NCI-H128 (cell line): ENCODE data around the gene RGS21.
"Not testable (repeated sequence)": the region's sequence is repeated elsewhere in the genome, so short reads cannot be mapped to it uniquely, and the experiment has no call there.

ENCODE experiments used
- DNase-seq: peaks from one replicate; lab custom pipeline; 2025; ENCODE audit not compliant: unreplicated experiment; lab: John Stamatoyannopoulos, UW

Gene RGS21, protein sequence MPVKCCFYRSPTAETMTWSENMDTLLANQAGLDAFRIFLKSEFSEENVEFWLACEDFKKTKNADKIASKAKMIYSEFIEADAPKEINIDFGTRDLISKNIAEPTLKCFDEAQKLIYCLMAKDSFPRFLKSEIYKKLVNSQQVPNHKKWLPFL

DNA sequence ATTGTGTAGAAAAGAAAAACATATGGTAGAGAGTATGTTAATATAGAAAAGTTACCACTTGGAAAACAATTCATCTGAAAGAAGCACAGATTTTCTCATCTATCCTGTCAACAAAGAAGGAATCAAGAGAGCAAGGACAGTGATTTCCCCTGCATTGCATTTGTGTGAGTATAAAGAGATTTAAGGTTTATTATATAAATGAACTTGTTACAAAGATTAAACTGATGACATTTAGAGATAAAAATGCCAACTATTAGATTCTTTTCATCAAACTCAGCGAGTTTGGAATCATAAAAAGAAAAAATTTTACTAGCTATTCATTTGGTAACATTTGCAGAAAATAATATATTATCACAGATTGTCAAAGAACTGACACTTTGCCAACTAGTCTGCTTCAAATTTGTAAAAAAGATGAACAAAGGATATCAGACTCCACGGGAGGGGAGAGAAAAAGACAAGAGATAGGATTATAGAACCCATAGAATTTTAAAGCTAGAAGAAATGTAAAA is at the start of gene RGS21:
Gene RGS21 (plus strand): TSS at position 51 of the 509 bp plus-strand sequence. CDS start 26,045 bp downstream, outside the sequence.
- no peak for DNase-seq

DNA sequence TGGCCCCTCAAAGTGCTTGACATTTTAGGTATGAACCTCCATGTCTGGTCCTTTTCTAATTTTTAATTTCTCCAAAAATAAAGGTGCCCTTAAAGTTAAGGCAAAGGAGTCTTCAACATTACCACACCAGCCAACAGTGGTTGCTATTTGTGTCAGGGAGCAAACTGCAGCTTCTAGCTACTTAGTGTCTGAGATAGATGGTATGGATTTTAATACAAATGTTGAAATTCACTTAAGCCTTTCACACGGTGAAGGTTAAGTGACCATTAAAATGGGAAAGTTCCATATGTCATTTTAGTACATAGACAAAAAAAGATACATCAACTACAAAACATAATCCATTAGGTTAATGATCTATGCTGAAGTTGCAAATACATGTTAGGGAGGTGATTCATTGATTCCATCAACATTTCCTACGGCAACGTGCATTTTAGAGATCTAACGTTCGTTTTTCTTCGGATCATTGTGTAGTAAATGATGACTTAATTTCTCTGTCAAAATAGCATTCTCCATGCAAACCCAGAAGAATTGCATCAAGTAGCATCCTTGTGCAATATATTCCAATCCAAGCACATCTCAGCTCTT is 48.2 kb upstream of the RGS21 start:
- DNase-seq, result no peak

- DNase-seq, result no peak
These were observed 46.4 kb upstream of the RGS21 start for GRCh38 chr1:192270398-192270797.

- DNase-seq, result no peak
These were observed 44.1 kb upstream of the RGS21 start for GRCh38 chr1:192272732-192273131.

- DNase-seq, result no peak
These were observed 42.2 kb upstream of the RGS21 start for GRCh38 chr1:192274588-192274987.

GRCh38 chr1:192277635-192278034 is 39.2 kb upstream of the RGS21 start:
- DNase-seq, result no peak

DNA sequence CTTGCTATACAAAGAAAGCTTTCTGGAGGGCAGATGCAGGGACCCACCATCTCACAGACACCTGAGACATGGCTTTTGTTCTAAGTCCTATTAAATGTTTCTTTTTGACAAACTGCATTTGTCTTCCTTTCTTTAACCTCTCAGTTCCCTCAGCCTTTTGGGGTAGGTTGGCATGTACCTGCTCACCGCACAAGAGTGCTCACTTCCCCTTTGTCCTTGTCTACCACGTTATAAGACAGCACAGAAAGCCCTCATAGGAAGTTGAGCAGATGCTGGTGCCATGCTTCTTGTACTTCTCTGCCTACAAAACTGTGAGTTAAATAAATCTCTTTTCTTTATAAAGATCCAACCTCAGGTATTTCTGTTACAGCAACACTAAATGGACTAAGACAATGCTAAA is 31.9 kb upstream of the RGS21 start:
- no peak for DNase-seq

GRCh38 chr1:192303029-192303428 is 13.8 kb upstream of the RGS21 start:
- no peak for DNase-seq

- not testable (repeated sequence) for DNase-seq
These were observed 8.5 kb upstream of the RGS21 start for GRCh38 chr1:192308314-192308713.

DNA sequence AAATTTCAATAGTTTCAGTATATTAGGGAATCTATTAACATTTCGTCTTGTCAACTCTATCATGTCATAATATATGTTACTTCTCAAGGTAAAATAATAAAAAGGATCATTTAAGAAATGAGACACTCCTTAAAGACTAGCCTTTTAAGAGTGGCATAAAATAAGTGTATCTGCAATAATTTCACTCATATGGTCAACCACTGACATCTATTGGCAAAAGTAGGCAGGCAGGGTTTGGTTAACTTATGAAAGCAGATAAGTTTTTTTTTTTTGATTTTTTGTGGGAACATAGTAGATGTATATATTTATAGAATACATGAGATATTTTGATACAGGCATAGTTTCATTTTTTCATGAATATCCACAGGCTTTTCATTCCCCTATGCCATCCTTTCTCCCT is 5.5 kb upstream of the RGS21 start:
- DNase-seq, result no peak

- DNase-seq, result no peak
These were observed 11.2 kb downstream of the RGS21 start for GRCh38 chr1:192327997-192328396.

DNA sequence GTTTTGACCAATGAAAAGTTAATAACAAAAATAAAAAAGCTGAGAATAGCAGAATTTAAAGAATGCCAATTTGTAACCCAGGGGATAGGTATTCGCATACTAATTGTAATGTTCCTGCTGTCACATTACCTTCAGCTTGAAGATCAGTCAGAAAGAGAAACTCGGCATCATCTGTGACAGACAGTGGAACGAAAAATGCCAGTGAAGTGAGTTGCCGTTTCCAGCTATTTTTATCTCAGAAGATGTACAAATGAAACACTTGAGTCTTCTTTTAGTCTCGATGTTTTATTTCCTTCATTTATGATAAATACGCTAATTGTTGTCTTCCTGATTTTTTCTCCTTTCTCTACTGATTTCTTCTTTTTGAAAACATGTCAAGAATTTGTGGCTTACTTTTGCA is 26.1 kb downstream of the RGS21 start:
- no peak for DNase-seq

- DNase-seq, result no peak
These were observed 26.6 kb downstream of the RGS21 start for GRCh38 chr1:192343344-192343743.

GRCh38 chr1:192349314-192349713 is 32.5 kb downstream of the RGS21 start:
- no peak for DNase-seq

GRCh38 chr1:192350356-192350755 is 33.6 kb downstream of the RGS21 start:
- no peak for DNase-seq

- no peak for DNase-seq
These were observed 34.8 kb downstream of the RGS21 start for GRCh38 chr1:192351550-192351949.

GRCh38 chr1:192357924-192358323 is 41.1 kb downstream of the RGS21 start:
- no peak for DNase-seq

DNA sequence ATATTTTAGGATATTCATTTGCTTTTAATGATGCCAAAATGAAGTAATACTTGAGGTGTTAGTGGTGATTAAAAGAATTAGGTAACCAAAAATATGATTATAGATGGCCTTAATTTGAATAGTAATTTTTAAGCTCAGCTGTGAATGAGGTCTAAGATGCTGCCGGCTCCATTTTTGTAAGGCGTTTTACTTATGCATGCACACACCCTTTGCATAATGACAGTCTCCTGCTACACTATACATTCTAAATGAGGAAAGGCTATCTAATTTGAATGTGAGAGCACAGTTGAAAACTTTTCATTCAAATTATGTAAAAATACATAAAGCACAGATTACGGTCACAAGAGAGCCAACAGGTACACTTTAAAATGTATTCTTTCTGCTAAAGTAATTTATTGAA is 41.6 kb downstream of the RGS21 start:
- no peak for DNase-seq

DNA sequence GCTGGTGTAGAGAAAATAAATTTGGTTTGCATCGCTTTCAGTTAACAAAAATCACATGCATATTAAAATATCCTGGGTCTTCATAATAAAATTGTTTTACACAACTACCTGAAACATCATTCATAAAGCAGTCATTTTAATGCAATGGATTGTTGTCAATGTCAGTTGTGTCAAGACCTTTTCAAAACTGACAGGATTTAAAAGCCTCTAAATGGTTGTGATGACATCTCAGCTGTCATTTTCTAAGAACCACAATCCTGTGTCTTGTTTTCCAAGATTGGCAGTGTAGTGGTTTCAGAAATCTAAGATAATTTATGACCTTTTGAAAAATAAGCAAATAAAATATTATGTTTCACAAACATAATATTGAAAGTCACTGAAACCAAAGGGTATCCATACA is 42.0 kb downstream of the RGS21 start:
- DNase-seq, result no peak

DNA sequence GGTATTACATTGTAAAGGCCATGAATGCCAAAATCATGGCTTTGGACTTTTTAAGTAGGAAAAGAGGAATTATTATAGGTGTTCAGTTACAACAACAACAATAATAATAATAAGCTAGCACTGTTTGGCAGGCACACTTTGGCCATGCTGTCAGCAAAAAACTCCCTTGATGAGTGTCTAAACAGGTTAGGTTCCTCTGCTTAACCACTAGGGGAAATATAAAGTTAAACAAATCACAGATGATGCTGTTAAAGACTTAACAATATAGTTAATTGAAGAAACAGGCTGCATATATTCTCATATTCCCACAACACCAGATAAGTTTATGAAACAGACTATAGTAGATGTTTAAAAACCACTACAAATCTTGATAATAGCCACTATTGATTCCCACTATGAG is 46.4 kb downstream of the RGS21 start:
- no peak for DNase-seq

DNA sequence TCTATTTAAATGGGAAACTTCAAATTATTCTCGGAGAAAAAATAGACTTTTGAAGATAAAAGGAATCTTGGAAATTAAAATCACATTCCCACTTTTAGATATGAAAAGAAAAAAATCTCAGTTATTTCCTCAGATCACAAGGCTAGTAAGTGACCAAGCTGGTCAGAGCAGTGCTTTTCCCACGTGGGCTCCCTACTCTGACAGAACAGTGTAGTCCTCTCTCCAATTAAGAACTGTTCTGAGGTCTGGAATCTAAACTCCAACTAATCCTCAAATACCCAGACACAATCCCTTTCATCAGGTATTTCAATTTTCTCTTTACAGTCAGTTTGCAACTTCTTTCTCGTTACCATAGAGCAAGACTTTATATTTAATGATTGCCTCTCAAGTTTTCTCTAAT is 50.6 kb downstream of the RGS21 start:
- no peak for DNase-seq

GRCh38 chr1:192375306-192375705 is 58.5 kb downstream of the RGS21 start:
- no peak for DNase-seq

GRCh38 chr1:192376374-192376773 is 59.6 kb downstream of the RGS21 start:
- DNase-seq, result no peak
